H1 (cell line): ENCODE measurements around the gene HOXA10. TPM values are rescaled to one million over a fixed set of nuclear protein-coding genes. Genes with fewer than 3 reads are reported as not detected.
A peak's percentile ranks its signal among the peaks of the same experiment; 100 is the strongest.

Experiments
- CTCF ChIA-PET: fragments of 300-600 bp; sonication (Branson Sonifier 250); formaldehyde crosslinking; loops from one replicate; lab custom pipeline; 2021; ENCODE audit not compliant: partially characterized antibody; lab: Charles Lee
- POLR2A ChIA-PET: fragments of 300-600 bp; sonication (Branson Sonifier 250); formaldehyde crosslinking; loops from one replicate; lab custom pipeline; 2021; ENCODE audit warnings: inconsistent platforms; ENCODE audit not compliant: partially characterized antibody; lab: Charles Lee
- DNase-seq, 2 experiments: peaks; one replicate each; pipeline versions ENCODE4 v3.0.0 to v3.0.0-alpha.2; 2010 to 2022; ENCODE audit warnings: low spot score in 2 of 2, low read depth in 1 of 2, mixed read lengths in 1 of 2
- FAIRE-seq: peaks from 2 replicates; lab custom pipeline; 2011; peaks lifted over from hg19 to GRCh38; lab: Jason Lieb, UNC
- H2AFZ ChIP-seq: 2 replicates; pipeline ENCODE4 v1.8.1; 2012; ENCODE audit warnings: low read length, inconsistent platforms
- H2AK5ac ChIP-seq: 2 replicates; pipeline ENCODE4 v1.6.1; 2013; ENCODE audit warnings: low read depth, low read length
- H2BK120ac ChIP-seq: replicated peaks from 2 replicates; pipeline ENCODE3; 2013; ENCODE audit warnings: low read depth, low read length, inconsistent platforms
- H2BK12ac ChIP-seq: 2 replicates; pipeline ENCODE4 v1.6.1; 2013; ENCODE audit warnings: low read depth, low read length
- H2BK15ac ChIP-seq: 2 replicates; pipeline ENCODE4 v1.6.1; 2013; ENCODE audit warnings: low read length
- H2BK20ac ChIP-seq: 2 replicates; pipeline ENCODE4 v1.6.1; 2013; ENCODE audit warnings: low read length
- H2BK5ac ChIP-seq: 2 replicates; pipeline ENCODE4 v1.6.1; 2013; ENCODE audit warnings: low read depth, low read length
- H3K14ac ChIP-seq: 2 replicates; pipeline ENCODE4 v1.6.1; 2013; ENCODE audit warnings: inconsistent platforms; ENCODE audit not compliant: insufficient read length
- H3K18ac ChIP-seq: 2 replicates; pipeline ENCODE4 v1.6.1; 2013; ENCODE audit warnings: low read length; ENCODE audit errors: extremely low read depth
- H3K23ac ChIP-seq: 2 replicates; pipeline ENCODE4 v1.6.1; 2013; ENCODE audit warnings: inconsistent platforms; ENCODE audit not compliant: insufficient read length
- H3K23me2 ChIP-seq: 2 replicates; pipeline ENCODE4 v1.6.1; 2013; ENCODE audit warnings: low read depth, low read length
- H3K27ac ChIP-seq: 2 replicates; pipeline ENCODE4 v1.6.1; 2011; ENCODE audit warnings: low read depth, low read length, inconsistent platforms
- H3K27me3 ChIP-seq, 4 experiments: replicated peaks in 1 of 4; 1 replicate in 1 of 4; 2 replicates in 3 of 4; pipeline versions ENCODE4 v1.6.1 to v1.8.1; 2011 to 2013; ENCODE audit warnings: low read length in 3 of 4, mild to moderate bottlenecking in 3 of 4, inconsistent platforms in 2 of 4, mixed read lengths in 2 of 4, moderate library complexity in 1 of 4; ENCODE audit not compliant: control insufficient read depth in 3 of 4, insufficient read depth in 3 of 4; ENCODE audit errors: extremely low read depth in 1 of 4
- H3K36me3 ChIP-seq, 4 experiments: 2 replicates each; pipeline versions ENCODE4 v1.6.1 to v1.8.1; 2011 to 2013; ENCODE audit warnings: mild to moderate bottlenecking in 4 of 4, low read length in 3 of 4, moderate library complexity in 2 of 4, control low read depth in 1 of 4, inconsistent platforms in 1 of 4; ENCODE audit not compliant: insufficient read depth in 4 of 4, control insufficient read depth in 2 of 4
- H3K4ac ChIP-seq: replicated peaks from 2 replicates; pipeline ENCODE3; 2013; ENCODE audit warnings: low read length, low read depth, mixed read lengths, inconsistent platforms; ENCODE audit not compliant: insufficient read length
- H3K4me1 ChIP-seq, 4 experiments: replicated peaks in 1 of 4; 1 replicate in 1 of 4; 2 replicates in 3 of 4; pipeline versions ENCODE4 v1.6.1 to v1.8.1; 2011 to 2013; ENCODE audit warnings: low read length in 3 of 4, inconsistent platforms in 2 of 4, mixed read lengths in 1 of 4; ENCODE audit not compliant: insufficient read depth in 4 of 4, control insufficient read depth in 3 of 4
- H3K4me2 ChIP-seq, 2 experiments: 2 replicates each; pipeline versions ENCODE4 v1.6.1 to v1.8.1; 2011 to 2013; ENCODE audit warnings: low read depth in 2 of 2, low read length in 2 of 2, control low read depth in 1 of 2, inconsistent platforms in 1 of 2, mild to moderate bottlenecking in 1 of 2; ENCODE audit not compliant: insufficient read depth in 1 of 2
- H3K4me3 ChIP-seq, 4 experiments: fragments of 200-600, 300-600 bp in 1 of 4; sonication (generic), shearing (Covaris generic), sonication (Bioruptor Twin) in 1 of 4; 2 replicates each; pipeline versions ENCODE4 v1.5.1 to v1.8.1; 2011 to 2016; ENCODE audit warnings: low read length in 4 of 4, low read depth in 3 of 4, control low read depth in 2 of 4, inconsistent platforms in 2 of 4, mild to moderate bottlenecking in 2 of 4, mixed read lengths in 1 of 4, moderate library complexity in 1 of 4; ENCODE audit not compliant: insufficient read depth in 2 of 4; ENCODE audit errors: extremely low read depth in 1 of 4
- H3K56ac ChIP-seq: replicated peaks from 2 replicates; pipeline ENCODE3; 2013; ENCODE audit warnings: low read depth, mild to moderate bottlenecking, mixed read lengths, low read length, inconsistent platforms; ENCODE audit not compliant: insufficient read length
- H3K79me1 ChIP-seq: 2 replicates; pipeline ENCODE4 v1.6.1; 2013; ENCODE audit warnings: low read depth, low read length, control low read depth
- H3K79me2 ChIP-seq, 2 experiments: 2 replicates each; pipeline versions ENCODE4 v1.6.1 to v1.8.1; 2012 to 2013; ENCODE audit warnings: low read length in 2 of 2, mild to moderate bottlenecking in 2 of 2, inconsistent platforms in 1 of 2; ENCODE audit not compliant: insufficient read depth in 2 of 2, control insufficient read depth in 1 of 2
- H3K9ac ChIP-seq, 4 experiments: replicated peaks in 1 of 4; 1 replicate in 1 of 4; 2 replicates in 3 of 4; pipeline versions ENCODE4 v1.6.1 to v1.8.1; 2011 to 2013; ENCODE audit warnings: low read depth in 3 of 4, low read length in 3 of 4, control low read depth in 2 of 4, mild to moderate bottlenecking in 2 of 4, moderate library complexity in 2 of 4, inconsistent platforms in 1 of 4; ENCODE audit errors: extremely low read depth in 1 of 4
- H3K9me3 ChIP-seq, 2 experiments: 2 replicates each; pipeline versions ENCODE4 v1.6.1 to v1.8.1; 2012 to 2013; ENCODE audit warnings: mild to moderate bottlenecking in 2 of 2, moderate library complexity in 2 of 2, control low read depth in 1 of 2, inconsistent platforms in 1 of 2, low read depth in 1 of 2, low read length in 1 of 2, mixed read lengths in 1 of 2; ENCODE audit not compliant: insufficient read depth in 2 of 2
- H4K20me1 ChIP-seq, 2 experiments: replicated peaks in 1 of 2; 2 replicates each; pipeline versions ENCODE3 to v1.8.1; 2011 to 2013; ENCODE audit warnings: inconsistent platforms in 2 of 2, low read length in 2 of 2, mild to moderate bottlenecking in 1 of 2; ENCODE audit not compliant: insufficient read depth in 2 of 2, control insufficient read depth in 1 of 2
- H4K5ac ChIP-seq: 2 replicates; pipeline ENCODE4 v1.6.1; 2013; ENCODE audit warnings: low read length, low read depth, mixed read lengths, inconsistent platforms; ENCODE audit not compliant: insufficient read length
- H4K8ac ChIP-seq: 2 replicates; pipeline ENCODE4 v1.8.0; 2013; ENCODE audit warnings: mild to moderate bottlenecking, moderate library complexity, low read length, inconsistent platforms; ENCODE audit not compliant: insufficient read depth; ENCODE audit errors: extremely low read depth
- H4K91ac ChIP-seq: replicated peaks from 2 replicates; pipeline ENCODE3; 2013; ENCODE audit warnings: low read length, mixed read lengths, inconsistent platforms; ENCODE audit not compliant: insufficient read length
- WGBS, 2 experiments: shearing (Covaris generic) in 1 of 2; methylation state at CpG; one replicate each; pipeline versions ENCODE4 v1.1.6 to v1.1.7; 2013 to 2015; ENCODE audit warnings: low lambda C conversion rate in 2 of 2, mixed read lengths in 2 of 2, inconsistent platforms in 1 of 2, low coverage in 1 of 2, missing lambda C conversion rate in 1 of 2; ENCODE audit not compliant: insufficient replicate concordance in 2 of 2, insufficient coverage in 1 of 2, insufficient read length in 1 of 2; ENCODE audit errors: extremely low coverage in 1 of 2, missing lambda C conversion rate in 1 of 2; 5-methylcytosine and 5-hydroxymethylcytosine counted together
- polyA plus RNA-seq, 7 experiments: library from polyadenylated mRNA; depleted of rRNA in 3 of 7; stranded (reverse) in 5 of 7; unstranded in 2 of 7; fragments of >200 nt in 5 of 7; fragments of 200-250 nt in 2 of 7; gene quantifications; 1 replicate in 5 of 7; 2 replicates in 1 of 7; 4 replicates in 1 of 7; pipeline versions ENCODE4 v1.2.1 to v1.2.3, GENCODE V29; 2011 to 2013; ENCODE audit warnings: missing spikeins in 2 of 7, mixed read lengths in 2 of 7
- total RNA-seq: library from RNA; stranded (reverse); fragmentation: NEBNext Ultra II Directional; extraction: Animal tissue kit (Norgen Biotek cat#: 25700); gene quantifications from 2 replicates; pipeline ENCODE4 v1.2.1, GENCODE V29; 2021

Gene HOXA10
- total and polyA plus RNA-seq, 2 of the 8 experiments (the other 6 are each of a cell fraction or from before 2014, with no cell fraction given): not detected

DNA sequence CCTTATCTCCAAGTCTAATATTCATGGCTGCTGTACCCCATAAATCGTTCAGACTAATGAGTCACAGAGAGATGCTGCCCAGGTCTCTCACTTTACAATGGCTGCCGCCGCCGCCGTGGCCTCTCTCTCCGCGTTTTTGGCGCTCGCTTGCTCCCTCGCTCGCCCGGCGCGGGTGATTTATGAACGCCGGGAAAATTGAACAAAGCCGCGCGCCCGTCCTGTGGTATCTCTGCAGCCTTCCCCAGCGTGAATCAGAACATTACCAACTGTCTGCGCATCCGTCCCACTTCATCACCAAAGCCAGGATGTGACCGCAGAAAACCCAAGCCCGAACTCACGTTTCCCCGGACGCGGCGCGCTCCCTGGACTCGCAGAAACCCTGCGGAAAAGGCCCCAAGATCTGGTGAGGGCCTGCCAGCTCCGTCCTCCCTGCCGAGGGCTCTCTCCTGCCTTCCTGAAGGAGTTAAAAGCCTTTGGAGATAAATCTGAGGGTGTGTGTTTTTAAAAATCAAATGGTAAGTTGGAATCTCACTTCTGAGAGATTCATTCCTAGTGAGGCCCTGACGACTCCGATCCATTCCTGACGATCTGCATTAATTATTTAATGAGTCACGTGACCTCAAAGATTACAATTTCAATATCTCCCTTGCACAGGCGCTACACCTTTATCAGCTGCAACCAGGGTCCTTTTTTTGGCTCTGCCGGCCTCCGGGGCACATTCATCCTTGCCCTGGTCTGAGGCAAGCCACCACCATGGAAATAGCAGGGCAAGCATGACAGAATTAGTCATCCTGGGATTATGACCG lies 49.8 kb downstream of the HOXA10 start:
- H3K14ac ChIP-seq: no peak overlapping the region
- H3K79me1 ChIP-seq: no peaks in the 10 kb centered on the region
- H2BK20ac ChIP-seq: no peak overlapping the region
- H3K23me2 ChIP-seq: no peaks in the 10 kb centered on the region; the same call in 1 of the 2 replicates
- H2AK5ac ChIP-seq: no peak overlapping the region; the same call in 1 of the 2 replicates
- H3K79me2 ChIP-seq: no peaks in the 10 kb centered on the region
- H2AFZ ChIP-seq: no peak overlapping the region
- no peak overlapping the region for H3K23ac ChIP-seq
- DNase-seq (peak in 1 of 2 experiments; percentile 45), FAIRE-seq (no peak)
- no peaks in the 10 kb centered on the region for H3K9me3 ChIP-seq
- ChIA-PET CTCF (interaction anchor here (0.9 to 1.4 kb wide), 4 partner anchors 18 to 37 kb away, joined by 3 to 4 read pairs (median 3); no protein-coding TSS in a partner anchor), POLR2A (no interaction called here)
- WGBS, 2 experiments: 10% methylated on average over 43 of the region's 43 CpGs; no CpG with 5 or more reads in 1 of the 2 experiments
- no peak overlapping the region for H3K4me2 ChIP-seq
- H4K5ac ChIP-seq: no peak overlapping the region
- H2BK5ac ChIP-seq: no peak overlapping the region
- no peak overlapping the region for H3K4me3 ChIP-seq
- H2BK120ac ChIP-seq: no peak overlapping the region
- H3K4me1 ChIP-seq: 0 out of 7 replicates have a peak, but pooled peaks cover 0 to 2% (median 0%) of the 10 kb centered on the region in 4 experiments
- no peak overlapping the region for H4K8ac ChIP-seq
- H3K4ac ChIP-seq: no peak overlapping the region
- peaks cover 100% of the 10 kb centered on the region in 4 experiments for H3K27me3 ChIP-seq
- no peaks in the 10 kb centered on the region for H3K36me3 ChIP-seq
- H4K20me1 ChIP-seq: peaks cover 18 to 29% of the 10 kb centered on the region in 2 experiments
- no peak overlapping the region for H3K56ac ChIP-seq
- H3K9ac ChIP-seq: no peak overlapping the region
- H4K91ac ChIP-seq: no peak overlapping the region
- H3K27ac ChIP-seq: no peak overlapping the region
- H2BK12ac ChIP-seq: peak overlapping the region; percentile 35; the same call in 1 of the 2 replicates
- H2BK15ac ChIP-seq: no peak overlapping the region
- no peak overlapping the region for H3K18ac ChIP-seq
